WTC11 (cell line): ENCODE measurements around the gene B3GAT1. TPM values are rescaled to one million over a fixed set of nuclear protein-coding genes. Genes with fewer than 3 reads are reported as not detected.

Experiments used
- ATAC-seq: fragments of 200-7000 bp; cut with Tn5 transposase; 2 replicates; pipeline ENCODE4 v1.10.0; 2021; ENCODE audit warnings: mild to moderate bottlenecking, moderate library complexity
- CTCF ChIA-PET: fragments of 300-600 bp; sonication (Branson Sonifier 250); formaldehyde crosslinking; loops from one replicate; lab custom pipeline; 2021; ENCODE audit warnings: antibody characterized with exemption; lab: Charles Lee
- POLR2A ChIA-PET: fragments of 350-600 bp; sonication (Branson Sonifier 250); formaldehyde crosslinking; loops from one replicate; lab custom pipeline; 2021; ENCODE audit warnings: antibody characterized with exemption; lab: Charles Lee
- DNase-seq: peaks from one replicate; pipeline ENCODE4 v3.0.0; 2021; ENCODE audit warnings: low spot score
- H3K27ac Mint-ChIP-seq: 2 replicates; pipeline ENCODE4 v1.8.0; 2021; ENCODE audit warnings: mixed read lengths
- H3K27me3 Mint-ChIP-seq: 2 replicates; pipeline ENCODE4 v1.8.0; 2021; ENCODE audit warnings: low read depth, mild to moderate bottlenecking, moderate library complexity, mixed read lengths
- H3K36me3 Mint-ChIP-seq: 2 replicates; pipeline ENCODE4 v1.8.0; 2021; ENCODE audit warnings: mixed read lengths
- H3K4me1 Mint-ChIP-seq: 2 replicates; pipeline ENCODE4 v1.8.0; 2022; ENCODE audit warnings: mixed read lengths
- H3K4me3 Mint-ChIP-seq: 2 replicates; pipeline ENCODE4 v1.8.0; 2021; ENCODE audit warnings: mild to moderate bottlenecking, moderate library complexity, mixed read lengths
- H3K9me3 Mint-ChIP-seq: 2 replicates; pipeline ENCODE4 v1.8.0; 2021; ENCODE audit warnings: mixed read lengths
- CREB1 ChIP-seq: sonication (generic); formaldehyde crosslinking; IDR thresholded peaks from 2 replicates; pipeline ENCODE4 v1.8.0; 2023; ENCODE audit warnings: mild to moderate bottlenecking, missing genetic modification reagents
- EMX1 ChIP-seq: fragments of 250-450 bp; sonication (Bioruptor Pico); IDR thresholded peaks from 2 replicates; pipeline ENCODE4 v1.8.0; 2021; ENCODE audit warnings: mild to moderate bottlenecking
- FOXK1 ChIP-seq: sonication (generic); formaldehyde crosslinking; IDR thresholded peaks from 2 replicates; pipeline ENCODE4 v1.8.0; 2022; ENCODE audit warnings: mild to moderate bottlenecking, moderate library complexity, missing genetic modification reagents
- IRF2 ChIP-seq: sonication (generic); formaldehyde crosslinking; IDR thresholded peaks from 2 replicates; pipeline ENCODE4 v1.8.0; 2022; ENCODE audit warnings: low read depth, missing genetic modification reagents, borderline replicate concordance
- KAT7 ChIP-seq: sonication (generic); formaldehyde crosslinking; IDR thresholded peaks from 2 replicates; pipeline ENCODE4 v1.8.1; 2023; ENCODE audit warnings: missing genetic modification reagents, mild to moderate bottlenecking, borderline replicate concordance
- NFYB ChIP-seq: sonication (generic); formaldehyde crosslinking; conservative IDR thresholded peaks from 2 replicates; pipeline ENCODE4 v1.8.0; 2022; ENCODE audit warnings: low read depth, missing genetic modification reagents
- NR2C2 ChIP-seq: sonication (generic); formaldehyde crosslinking; IDR thresholded peaks from 2 replicates; pipeline ENCODE4 v1.8.0; 2022; ENCODE audit warnings: mild to moderate bottlenecking, missing genetic modification reagents
- NR3C1 ChIP-seq: sonication (generic); formaldehyde crosslinking; conservative IDR thresholded peaks from 2 replicates; pipeline ENCODE4 v1.8.1; 2023; ENCODE audit warnings: low read depth, mild to moderate bottlenecking, missing genetic modification reagents
- SMAD3 ChIP-seq: sonication (generic); formaldehyde crosslinking; IDR thresholded peaks from 2 replicates; pipeline ENCODE4 v1.8.0; 2022; ENCODE audit warnings: missing genetic modification reagents, mild to moderate bottlenecking, borderline replicate concordance
- TEAD1 ChIP-seq: sonication (generic); formaldehyde crosslinking; IDR thresholded peaks from 2 replicates; pipeline ENCODE4 v1.8.0; 2022; ENCODE audit warnings: mild to moderate bottlenecking, missing genetic modification reagents
- ZNF219 ChIP-seq: sonication (generic); formaldehyde crosslinking; IDR thresholded peaks from 2 replicates; pipeline ENCODE4 v1.8.0; 2023; ENCODE audit warnings: missing genetic modification reagents, mild to moderate bottlenecking, borderline replicate concordance
- ZNF416 ChIP-seq: fragments of 250-450 bp; sonication (Bioruptor Pico); IDR thresholded peaks from 2 replicates; pipeline ENCODE4 v1.9.0; 2021; ENCODE audit warnings: mild to moderate bottlenecking, inconsistent platforms
- ZNF671 ChIP-seq: fragments of 250-450 bp; sonication (Bioruptor Pico); IDR thresholded peaks from 2 replicates; pipeline ENCODE4 v1.8.0; 2021; ENCODE audit warnings: mild to moderate bottlenecking
- total RNA-seq: library from RNA; stranded (reverse); gene quantifications from 3 replicates; pipeline ENCODE4 v1.2.3, GENCODE V29; 2021
- TF ChIP-seq, protein P1 (sequence below): sonication (generic); formaldehyde crosslinking; IDR thresholded peaks from 2 replicates; pipeline ENCODE4 v1.8.0; 2022; ENCODE audit warnings: missing genetic modification reagents
- TF ChIP-seq, protein P2 (sequence below): fragments of 250-450 bp; sonication (Bioruptor Pico); IDR thresholded peaks from 2 replicates; pipeline ENCODE4 v2.1.2; 2022; ENCODE audit warnings: mild to moderate bottlenecking, moderate library complexity
- TF ChIP-seq, protein P3 (sequence below): fragments of 200-600 bp; IDR thresholded peaks from 2 replicates; pipeline ENCODE4 v1.8.0; 2022; ENCODE audit warnings: antibody characterized with exemption
- TF ChIP-seq, protein P4 (sequence below): sonication (generic); formaldehyde crosslinking; IDR thresholded peaks from 2 replicates; pipeline ENCODE4 v1.8.0; 2022; ENCODE audit warnings: mild to moderate bottlenecking, missing genetic modification reagents
- TF ChIP-seq, protein P5 (sequence below): sonication (generic); formaldehyde crosslinking; IDR thresholded peaks from 2 replicates; pipeline ENCODE4 v1.8.1; 2022; ENCODE audit warnings: low read depth, mild to moderate bottlenecking, moderate library complexity, missing genetic modification reagents, borderline replicate concordance
- TF ChIP-seq, protein P6 (sequence below): fragments of 250-450 bp; sonication (Bioruptor Pico); IDR thresholded peaks from 2 replicates; pipeline ENCODE4 v1.9.0; 2021; ENCODE audit warnings: mild to moderate bottlenecking
- TF ChIP-seq, protein P7 (sequence below): sonication (generic); formaldehyde crosslinking; IDR thresholded peaks from 2 replicates; pipeline ENCODE4 v1.8.1; 2023; ENCODE audit warnings: mild to moderate bottlenecking, missing genetic modification reagents, moderate library complexity

The B3GAT1 gene
- total RNA-seq, 1 experiment from 2014 or later, result 30.0 TPM

DNA sequence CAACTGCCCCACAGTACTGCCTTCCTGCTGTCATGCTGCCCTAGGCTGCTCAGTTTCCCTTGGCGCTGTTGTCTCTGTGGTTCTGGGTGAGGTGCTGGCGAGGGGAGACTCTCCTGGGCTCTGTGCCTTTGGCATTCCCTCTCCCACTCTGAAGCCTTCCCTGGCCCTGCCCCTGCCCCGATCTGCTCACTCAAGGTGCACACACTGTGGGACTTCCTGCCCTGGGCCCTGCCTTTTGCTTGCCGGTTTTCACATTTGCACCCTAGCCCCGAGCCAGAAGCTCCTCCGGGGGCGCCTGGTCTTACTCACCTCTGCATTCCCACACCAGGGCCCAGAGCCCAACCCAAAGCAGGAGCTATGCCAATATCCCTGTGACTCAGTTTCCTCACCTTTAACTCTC lies 12.0 kb downstream of the B3GAT1 start (continued):
- TF ChIP-seq, protein P1, sequence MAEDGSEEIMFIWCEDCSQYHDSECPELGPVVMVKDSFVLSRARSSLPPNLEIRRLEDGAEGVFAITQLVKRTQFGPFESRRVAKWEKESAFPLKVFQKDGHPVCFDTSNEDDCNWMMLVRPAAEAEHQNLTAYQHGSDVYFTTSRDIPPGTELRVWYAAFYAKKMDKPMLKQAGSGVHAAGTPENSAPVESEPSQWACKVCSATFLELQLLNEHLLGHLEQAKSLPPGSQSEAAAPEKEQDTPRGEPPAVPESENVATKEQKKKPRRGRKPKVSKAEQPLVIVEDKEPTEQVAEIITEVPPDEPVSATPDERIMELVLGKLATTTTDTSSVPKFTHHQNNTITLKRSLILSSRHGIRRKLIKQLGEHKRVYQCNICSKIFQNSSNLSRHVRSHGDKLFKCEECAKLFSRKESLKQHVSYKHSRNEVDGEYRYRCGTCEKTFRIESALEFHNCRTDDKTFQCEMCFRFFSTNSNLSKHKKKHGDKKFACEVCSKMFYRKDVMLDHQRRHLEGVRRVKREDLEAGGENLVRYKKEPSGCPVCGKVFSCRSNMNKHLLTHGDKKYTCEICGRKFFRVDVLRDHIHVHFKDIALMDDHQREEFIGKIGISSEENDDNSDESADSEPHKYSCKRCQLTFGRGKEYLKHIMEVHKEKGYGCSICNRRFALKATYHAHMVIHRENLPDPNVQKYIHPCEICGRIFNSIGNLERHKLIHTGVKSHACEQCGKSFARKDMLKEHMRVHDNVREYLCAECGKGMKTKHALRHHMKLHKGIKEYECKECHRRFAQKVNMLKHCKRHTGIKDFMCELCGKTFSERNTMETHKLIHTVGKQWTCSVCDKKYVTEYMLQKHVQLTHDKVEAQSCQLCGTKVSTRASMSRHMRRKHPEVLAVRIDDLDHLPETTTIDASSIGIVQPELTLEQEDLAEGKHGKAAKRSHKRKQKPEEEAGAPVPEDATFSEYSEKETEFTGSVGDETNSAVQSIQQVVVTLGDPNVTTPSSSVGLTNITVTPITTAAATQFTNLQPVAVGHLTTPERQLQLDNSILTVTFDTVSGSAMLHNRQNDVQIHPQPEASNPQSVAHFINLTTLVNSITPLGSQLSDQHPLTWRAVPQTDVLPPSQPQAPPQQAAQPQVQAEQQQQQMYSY (CRISPR knock-in tag), result no peak
- no peak for TF ChIP-seq CREB1 (CRISPR knock-in tag)
- TF ChIP-seq IRF2, result no peak
- TF ChIP-seq ZNF416 (CRISPR knock-in tag), result no peak
- TF ChIP-seq SMAD3, result no peak
- TF ChIP-seq NR2C2 (CRISPR knock-in tag), result no peak
- no peak for TF ChIP-seq ZNF671 (CRISPR knock-in tag)
- TF ChIP-seq NR3C1 (CRISPR knock-in tag), result no peak
- TF ChIP-seq, protein P2, sequence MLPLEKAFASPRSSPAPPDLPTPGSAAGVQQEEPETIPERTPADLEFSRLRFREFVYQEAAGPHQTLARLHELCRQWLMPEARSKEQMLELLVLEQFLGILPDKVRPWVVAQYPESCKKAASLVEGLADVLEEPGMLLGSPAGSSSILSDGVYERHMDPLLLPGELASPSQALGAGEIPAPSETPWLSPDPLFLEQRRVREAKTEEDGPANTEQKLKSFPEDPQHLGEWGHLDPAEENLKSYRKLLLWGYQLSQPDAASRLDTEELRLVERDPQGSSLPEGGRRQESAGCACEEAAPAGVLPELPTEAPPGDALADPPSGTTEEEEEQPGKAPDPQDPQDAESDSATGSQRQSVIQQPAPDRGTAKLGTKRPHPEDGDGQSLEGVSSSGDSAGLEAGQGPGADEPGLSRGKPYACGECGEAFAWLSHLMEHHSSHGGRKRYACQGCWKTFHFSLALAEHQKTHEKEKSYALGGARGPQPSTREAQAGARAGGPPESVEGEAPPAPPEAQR (CRISPR knock-in tag), result no peak
- TF ChIP-seq EMX1 (CRISPR knock-in tag), result no peak

DNA sequence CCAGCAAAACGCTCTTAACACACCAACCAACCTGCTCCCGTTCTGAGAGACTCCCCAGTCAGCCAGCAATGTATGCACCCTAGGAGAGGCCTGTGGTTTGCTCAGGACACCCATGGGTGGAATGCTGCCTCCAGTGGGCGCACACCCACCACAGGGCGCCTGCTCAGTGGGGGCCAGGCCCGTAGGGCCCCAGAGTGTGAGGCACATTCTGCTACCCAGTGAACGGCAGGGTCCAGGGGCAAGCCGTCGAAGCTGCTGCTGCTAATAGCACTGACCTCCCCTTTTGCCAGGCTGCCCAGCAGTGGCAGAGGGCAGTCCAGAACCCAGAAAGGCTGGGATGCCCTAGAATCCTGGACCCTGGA lies 12.8 kb downstream of the B3GAT1 start:
- Mint-ChIP-seq H3K27me3 (no peaks in the 10 kb centered on the region), H3K27ac (no peak overlapping the region), H3K4me1 (peaks cover 7% of the 10 kb centered on the region; the same call in 1 of the 2 replicates), H3K9me3 (peaks cover 8% of the 10 kb centered on the region), H3K36me3 (peaks cover 11% of the 10 kb centered on the region), H3K4me3 (no peak overlapping the region)
- TF ChIP-seq NR3C1 (CRISPR knock-in tag) (no peak), TEAD1 (CRISPR knock-in tag) (no peak), SMAD3 (no peak), ZNF671 (CRISPR knock-in tag) (no peak), CREB1 (CRISPR knock-in tag) (no peak), KAT7 (no peak), ZNF219 (CRISPR knock-in tag) (no peak), FOXK1 (CRISPR knock-in tag) (no peak), NFYB (CRISPR knock-in tag) (no peak)
- TF ChIP-seq, protein P3, sequence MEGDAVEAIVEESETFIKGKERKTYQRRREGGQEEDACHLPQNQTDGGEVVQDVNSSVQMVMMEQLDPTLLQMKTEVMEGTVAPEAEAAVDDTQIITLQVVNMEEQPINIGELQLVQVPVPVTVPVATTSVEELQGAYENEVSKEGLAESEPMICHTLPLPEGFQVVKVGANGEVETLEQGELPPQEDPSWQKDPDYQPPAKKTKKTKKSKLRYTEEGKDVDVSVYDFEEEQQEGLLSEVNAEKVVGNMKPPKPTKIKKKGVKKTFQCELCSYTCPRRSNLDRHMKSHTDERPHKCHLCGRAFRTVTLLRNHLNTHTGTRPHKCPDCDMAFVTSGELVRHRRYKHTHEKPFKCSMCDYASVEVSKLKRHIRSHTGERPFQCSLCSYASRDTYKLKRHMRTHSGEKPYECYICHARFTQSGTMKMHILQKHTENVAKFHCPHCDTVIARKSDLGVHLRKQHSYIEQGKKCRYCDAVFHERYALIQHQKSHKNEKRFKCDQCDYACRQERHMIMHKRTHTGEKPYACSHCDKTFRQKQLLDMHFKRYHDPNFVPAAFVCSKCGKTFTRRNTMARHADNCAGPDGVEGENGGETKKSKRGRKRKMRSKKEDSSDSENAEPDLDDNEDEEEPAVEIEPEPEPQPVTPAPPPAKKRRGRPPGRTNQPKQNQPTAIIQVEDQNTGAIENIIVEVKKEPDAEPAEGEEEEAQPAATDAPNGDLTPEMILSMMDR, result no peak
- TF ChIP-seq, protein P4, sequence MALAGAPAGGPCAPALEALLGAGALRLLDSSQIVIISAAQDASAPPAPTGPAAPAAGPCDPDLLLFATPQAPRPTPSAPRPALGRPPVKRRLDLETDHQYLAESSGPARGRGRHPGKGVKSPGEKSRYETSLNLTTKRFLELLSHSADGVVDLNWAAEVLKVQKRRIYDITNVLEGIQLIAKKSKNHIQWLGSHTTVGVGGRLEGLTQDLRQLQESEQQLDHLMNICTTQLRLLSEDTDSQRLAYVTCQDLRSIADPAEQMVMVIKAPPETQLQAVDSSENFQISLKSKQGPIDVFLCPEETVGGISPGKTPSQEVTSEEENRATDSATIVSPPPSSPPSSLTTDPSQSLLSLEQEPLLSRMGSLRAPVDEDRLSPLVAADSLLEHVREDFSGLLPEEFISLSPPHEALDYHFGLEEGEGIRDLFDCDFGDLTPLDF, result no peak
- TF ChIP-seq, protein P5, sequence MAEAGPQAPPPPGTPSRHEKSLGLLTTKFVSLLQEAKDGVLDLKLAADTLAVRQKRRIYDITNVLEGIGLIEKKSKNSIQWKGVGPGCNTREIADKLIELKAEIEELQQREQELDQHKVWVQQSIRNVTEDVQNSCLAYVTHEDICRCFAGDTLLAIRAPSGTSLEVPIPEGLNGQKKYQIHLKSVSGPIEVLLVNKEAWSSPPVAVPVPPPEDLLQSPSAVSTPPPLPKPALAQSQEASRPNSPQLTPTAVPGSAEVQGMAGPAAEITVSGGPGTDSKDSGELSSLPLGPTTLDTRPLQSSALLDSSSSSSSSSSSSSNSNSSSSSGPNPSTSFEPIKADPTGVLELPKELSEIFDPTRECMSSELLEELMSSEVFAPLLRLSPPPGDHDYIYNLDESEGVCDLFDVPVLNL (CRISPR knock-in tag), result no peak
- TF ChIP-seq, protein P6, sequence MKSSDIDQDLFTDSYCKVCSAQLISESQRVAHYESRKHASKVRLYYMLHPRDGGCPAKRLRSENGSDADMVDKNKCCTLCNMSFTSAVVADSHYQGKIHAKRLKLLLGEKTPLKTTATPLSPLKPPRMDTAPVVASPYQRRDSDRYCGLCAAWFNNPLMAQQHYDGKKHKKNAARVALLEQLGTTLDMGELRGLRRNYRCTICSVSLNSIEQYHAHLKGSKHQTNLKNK, result no peak
- TF ChIP-seq, protein P7, sequence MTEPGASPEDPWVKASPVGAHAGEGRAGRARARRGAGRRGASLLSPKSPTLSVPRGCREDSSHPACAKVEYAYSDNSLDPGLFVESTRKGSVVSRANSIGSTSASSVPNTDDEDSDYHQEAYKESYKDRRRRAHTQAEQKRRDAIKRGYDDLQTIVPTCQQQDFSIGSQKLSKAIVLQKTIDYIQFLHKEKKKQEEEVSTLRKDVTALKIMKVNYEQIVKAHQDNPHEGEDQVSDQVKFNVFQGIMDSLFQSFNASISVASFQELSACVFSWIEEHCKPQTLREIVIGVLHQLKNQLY (CRISPR knock-in tag), result no peak
- CTCF ChIA-PET, result no interaction called here
- DNase-seq (no peak), ATAC-seq (no peak)
- POLR2A ChIA-PET, result no interaction called here
